GM19463 (cell line): ENCODE data around the gene APLN.

Experiments used
- ATAC-seq: cut with Tn5 transposase; IDR thresholded peaks from one replicate; pipeline ENCODE4 v1.9.1; 2021; ENCODE audit warnings: mild to moderate bottlenecking, moderate library complexity; ENCODE audit not compliant: unreplicated experiment

The APLN gene

DNA sequence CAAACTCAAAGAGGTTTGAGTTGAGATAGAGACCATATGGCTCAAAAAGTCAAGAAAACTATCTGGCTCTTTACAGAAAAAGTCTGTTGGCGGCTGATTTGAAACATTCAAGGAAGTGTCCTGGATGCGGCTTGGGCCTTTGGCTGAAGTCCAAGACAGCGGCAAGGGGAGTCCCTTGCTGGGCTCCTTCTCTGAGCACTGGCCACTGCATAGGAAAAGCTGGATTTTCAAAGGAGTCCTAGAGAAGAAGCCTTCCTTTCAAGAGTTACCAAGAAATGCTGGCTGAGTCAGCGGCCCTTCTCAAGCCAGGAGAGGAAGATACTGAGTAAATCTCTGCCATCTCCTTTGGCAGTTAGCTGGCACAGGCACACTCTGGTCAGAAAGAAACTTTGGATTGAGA lies 12.1 kb downstream of the APLN start:
- no peak for ATAC-seq

DNA sequence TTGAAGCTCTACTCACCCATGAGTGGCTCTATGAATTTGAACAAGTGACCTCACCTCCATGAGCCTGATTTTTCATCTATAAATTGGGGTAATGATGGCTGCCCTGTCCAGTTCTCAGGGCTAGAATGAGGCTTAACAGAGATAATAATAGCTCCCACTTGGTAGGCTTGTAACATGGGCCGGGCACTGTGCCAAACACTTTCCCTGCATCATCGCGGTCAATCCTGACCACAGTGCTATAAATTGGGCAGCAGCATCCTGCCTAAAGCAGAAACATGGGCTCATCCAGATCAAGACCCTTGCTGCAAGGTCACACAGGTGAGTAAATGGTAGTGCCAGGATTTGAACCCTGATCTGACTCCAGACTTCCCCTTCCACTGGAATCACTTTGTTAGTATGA lies 12.8 kb downstream of the APLN start:
- no peak for ATAC-seq

DNA sequence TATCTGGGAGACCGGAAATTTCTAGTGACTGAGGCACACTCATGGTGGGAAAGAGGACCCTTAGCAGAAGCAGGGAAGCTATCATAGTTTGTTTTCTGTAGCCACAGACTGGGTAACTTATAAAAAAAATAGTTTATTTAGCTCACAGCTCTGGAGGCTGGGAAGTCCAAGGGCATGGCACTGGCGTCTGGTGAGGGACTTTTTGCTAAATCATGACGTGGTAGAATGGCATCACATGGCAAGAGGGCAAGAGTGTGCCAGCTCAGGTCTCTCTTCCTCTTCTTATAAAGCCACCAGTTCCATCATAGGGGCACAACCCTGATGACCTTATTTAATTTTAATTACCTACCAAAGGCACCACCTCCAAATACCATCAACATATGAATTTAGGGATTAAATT lies 13.3 kb downstream of the APLN start:
- ATAC-seq = no peak

DNA sequence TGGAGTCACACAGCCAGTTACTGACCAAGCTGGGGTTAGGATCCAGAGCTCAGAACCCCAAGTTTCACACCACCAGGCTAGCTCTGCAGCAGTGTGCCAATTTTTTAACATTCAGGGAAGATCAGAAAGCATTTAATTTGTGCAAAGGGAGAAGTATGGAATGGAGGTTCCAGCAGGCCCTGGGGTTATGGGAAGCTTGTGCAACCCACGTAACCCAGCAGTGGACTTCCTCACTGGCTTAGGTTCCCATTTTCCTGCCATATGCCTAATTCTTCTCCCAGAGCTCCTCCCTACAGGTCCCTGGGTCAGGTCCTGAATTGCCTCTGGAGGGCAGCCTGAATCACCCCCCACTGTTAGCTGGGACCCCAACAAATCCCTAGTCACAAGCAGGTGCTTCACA lies 14.0 kb downstream of the APLN start:
- ATAC-seq = no peak

DNA sequence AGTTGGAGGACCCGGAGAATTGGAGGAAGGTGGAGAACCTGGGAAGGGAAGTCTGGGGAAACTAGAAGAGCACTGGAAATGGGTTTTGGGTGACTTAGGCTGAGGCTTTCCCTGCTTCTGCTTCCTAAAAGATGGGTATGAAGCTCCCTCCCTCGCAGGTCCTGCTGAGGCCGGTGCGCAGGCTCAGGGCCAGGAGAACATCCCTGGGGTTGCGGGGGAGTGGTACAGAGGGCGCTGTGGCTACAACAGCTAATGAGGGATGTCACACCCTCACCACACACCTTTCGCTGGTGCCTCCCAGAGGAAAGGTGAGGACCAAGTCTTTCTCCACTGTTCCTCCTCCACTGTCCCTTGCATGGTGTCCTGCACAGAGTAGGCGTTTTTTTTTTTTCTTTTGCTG lies 15.8 kb downstream of the APLN start:
- ATAC-seq = no peak

DNA sequence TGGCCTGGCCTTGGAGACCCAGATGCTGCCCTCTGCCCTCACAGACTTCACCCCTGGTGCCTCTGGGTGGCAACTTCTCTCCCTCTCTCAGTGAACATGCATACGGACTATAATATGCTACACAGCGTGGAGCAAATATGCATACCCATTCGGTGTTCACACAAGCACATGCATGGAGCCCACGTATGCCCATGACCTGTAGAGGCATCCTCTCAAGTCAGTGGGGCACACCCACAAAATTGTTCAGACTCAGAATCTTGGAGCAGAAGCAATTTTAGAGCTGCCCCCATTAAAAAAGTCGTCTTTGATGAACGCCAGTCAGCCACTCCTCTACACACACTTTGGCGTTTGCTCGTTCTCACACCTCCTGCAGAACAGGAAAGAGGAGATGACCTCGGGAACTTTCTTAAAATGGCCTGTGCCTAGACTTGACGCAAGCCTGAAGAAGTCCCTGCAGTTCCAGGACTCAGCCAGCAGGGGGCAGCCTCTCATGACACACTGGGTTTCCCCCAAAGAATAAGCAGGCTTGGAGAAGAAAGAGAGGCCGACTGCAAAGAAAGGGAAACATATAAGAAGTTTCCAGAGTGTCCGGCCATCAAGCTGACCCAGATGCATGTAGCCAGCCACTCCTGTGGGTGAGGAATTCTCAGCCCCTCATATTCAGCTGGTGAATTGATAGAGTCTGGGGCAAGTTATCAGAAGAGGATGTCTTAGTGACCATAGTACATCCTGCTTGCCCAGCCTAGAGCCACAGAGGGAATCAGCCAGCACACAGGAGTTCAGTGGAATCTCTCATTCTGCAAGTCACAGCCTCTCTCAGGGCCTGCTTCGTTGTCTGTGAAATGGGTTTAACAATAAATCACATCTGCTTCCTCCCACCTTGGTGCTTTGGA lies 17.3 kb downstream of the APLN start:
- peak; percentile 88 for ATAC-seq

DNA sequence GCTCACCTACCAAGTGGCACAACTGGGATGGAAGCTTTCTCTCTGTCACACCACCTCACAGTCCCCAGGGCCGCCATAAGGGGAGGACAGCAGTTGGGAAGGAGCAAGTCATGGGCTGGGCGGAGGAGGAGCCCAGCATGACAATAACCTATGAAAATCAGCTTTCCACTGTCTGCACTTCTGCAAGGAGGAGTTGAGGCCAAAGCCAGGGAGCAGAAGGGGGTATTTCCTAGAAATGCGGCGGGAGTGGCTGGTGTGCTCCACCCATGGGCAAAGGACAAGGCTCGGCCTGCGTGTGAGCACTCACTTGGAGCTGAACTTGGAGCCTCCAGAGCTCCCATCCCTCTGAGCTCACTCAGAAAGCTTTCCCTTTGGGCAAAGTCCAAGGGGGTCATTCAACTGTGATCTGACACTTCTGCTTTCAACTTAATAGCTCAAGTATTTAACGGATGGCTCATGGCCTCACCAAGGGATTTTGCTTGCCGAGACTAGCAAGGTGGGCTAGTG lies 18.5 kb downstream of the APLN start:
- no peak for ATAC-seq

DNA sequence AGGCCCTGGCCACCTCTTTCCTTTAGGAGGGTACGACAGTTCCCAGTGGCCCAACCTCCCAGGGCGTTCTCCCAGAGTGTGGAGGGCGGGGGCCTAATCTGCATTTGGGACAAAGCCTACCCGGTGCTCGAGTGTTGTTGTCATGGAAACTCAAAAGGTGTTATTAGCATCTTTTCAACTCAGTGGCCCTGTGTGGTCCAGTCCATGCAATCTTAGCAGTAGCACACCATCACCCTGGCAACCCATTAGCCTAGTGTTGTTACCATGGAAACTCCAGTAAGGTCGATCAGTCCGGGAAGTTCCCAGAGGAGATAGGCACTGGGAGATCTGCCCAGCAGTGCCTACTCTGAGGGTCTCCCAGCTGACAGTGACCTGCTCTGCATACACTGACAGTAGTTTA lies 20.2 kb downstream of the APLN start:
- ATAC-seq = no peak

DNA sequence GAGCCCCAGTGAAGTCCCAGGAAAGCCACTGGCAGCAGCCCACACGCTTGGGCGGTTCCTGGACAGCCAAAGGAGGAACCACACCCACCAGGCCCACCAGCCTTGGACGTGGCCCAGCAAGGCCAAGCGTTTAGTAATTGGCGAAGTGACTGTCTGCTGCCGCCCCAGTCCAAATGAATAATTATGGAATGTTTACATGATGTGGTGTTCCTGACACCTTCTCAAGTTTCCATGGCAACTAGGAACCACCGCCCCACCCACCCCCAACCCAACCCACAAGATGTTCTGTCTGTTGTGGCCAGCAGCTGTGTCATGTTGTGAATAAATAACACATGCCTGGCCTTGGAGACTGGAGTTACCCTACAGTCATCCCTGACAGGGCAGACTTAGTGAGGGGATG lies 22.3 kb downstream of the APLN start:
- ATAC-seq = no peak

DNA sequence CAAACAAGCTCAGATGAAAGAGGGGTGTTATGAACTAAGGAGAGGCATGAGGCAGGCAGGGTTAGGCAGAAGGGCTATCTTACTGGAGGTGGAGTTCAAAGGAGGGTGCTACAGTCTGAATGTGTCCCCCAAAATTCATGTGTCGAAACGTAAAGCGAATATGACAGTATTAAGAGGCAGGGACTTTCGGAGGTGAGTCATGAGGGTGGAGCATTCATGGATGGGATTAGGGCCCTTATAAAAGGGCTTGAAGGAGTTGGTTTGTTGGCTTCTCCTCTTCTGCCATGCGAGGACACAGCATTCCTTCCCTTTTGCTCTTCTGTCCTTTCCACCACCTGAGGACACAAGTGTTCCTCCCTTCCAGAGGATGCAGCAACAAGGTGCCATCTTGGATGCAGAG lies 22.9 kb downstream of the APLN start:
- ATAC-seq = no peak

DNA sequence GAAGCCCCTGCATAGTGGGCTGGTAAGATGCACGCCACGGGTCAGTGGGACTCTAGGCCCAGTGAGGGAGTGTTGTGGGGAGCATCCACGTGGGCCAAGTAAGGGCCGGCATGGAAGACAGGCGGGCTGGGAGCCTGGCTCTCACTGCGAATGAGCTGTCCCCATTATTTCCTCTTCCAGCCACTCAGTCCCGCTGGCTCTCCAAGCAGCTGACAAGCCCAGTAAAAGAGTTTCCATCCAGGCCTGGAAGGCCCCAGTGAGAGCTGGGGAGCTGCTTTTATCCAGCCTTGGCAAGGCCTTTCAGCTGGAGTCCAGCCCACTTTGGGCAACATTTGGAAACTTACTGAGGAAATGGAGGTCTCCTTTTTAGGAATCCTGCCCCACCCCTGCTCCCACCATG lies 24.9 kb downstream of the APLN start:
- no peak for ATAC-seq

DNA sequence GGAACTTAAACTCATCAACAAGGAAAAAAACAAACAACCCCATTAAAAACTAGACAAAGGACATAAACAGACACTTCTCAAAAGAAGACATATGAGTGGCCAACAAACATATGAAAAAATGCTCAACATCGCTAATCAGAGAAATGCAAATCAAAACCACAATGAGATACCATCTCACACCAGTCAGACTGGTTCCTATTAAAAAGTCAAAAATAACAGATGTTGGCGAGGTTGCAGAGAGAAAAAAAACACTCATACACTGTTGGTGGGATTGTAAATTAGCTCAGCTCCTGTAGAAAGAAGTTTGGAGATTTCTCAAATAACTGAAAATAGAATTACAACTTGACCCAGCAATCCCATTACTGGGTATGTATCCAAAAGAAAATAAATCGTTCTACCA lies 28.7 kb downstream of the APLN start:
- ATAC-seq = no peak

DNA sequence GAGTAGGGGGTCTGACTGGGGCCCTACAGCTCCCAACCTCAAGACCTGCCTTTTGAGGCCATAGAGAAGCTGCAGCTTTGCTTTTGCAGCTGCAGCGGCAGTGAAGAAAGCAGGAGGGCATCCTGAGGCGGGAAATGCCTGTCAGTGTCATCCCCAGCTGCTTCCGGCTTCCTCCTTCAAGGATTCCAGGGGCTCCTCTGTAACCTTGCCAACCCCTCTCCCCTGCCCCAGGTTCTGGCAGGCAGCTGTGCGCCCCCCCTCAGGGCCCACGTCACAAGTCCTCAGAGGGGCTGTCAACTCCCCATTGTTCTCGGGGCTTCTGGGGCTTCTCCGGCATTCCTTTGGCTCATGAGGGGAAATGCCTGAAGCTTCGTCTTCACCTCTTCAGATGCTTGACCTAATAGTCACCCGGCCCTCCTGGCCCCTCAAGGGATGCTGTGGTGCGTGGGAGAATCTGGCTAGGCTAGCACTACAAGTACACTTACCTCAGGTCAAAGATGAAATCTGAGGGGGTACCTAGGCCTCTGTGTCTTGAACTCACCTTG lies 31.9 kb downstream of the APLN start:
- no peak for ATAC-seq

DNA sequence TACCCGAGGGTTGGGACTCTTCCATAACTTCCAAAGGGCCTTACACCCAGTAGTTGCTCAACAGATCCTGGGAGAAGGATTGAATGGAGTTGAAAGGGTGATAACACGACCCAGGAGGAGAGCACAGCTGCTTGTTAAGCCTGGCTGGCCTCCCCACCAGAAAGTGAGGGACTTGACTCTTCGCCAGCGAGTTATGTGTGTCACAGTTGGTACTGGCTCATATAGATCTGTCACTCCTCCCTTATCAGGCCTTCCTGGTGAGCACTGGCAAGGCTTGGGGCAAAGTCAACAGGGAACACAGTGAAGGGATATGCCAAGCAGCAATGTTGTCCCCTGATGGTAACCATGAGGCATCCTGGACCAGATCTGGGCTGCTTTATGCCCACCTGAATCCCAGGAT lies 35.8 kb downstream of the APLN start:
- ATAC-seq = no peak

DNA sequence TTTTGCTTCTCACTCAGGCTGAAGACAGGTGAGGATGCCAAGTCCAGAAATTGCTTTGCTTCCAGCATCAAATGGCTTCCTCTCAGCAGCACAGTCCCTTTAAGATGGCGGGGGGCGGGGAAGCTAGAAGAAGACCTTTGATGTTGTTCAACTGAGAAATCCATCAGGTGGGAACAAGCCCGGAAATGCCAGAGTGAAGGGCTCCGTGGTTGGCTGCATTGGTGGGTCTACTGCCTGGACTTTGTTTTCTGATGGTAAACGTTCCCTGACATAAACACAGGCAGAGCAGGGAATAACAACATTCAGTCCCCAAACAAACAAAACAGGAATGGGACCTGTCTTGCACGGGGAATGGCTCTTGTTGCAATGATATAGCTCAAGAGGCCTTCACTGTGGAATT lies 37.3 kb downstream of the APLN start:
- no peak for ATAC-seq

DNA sequence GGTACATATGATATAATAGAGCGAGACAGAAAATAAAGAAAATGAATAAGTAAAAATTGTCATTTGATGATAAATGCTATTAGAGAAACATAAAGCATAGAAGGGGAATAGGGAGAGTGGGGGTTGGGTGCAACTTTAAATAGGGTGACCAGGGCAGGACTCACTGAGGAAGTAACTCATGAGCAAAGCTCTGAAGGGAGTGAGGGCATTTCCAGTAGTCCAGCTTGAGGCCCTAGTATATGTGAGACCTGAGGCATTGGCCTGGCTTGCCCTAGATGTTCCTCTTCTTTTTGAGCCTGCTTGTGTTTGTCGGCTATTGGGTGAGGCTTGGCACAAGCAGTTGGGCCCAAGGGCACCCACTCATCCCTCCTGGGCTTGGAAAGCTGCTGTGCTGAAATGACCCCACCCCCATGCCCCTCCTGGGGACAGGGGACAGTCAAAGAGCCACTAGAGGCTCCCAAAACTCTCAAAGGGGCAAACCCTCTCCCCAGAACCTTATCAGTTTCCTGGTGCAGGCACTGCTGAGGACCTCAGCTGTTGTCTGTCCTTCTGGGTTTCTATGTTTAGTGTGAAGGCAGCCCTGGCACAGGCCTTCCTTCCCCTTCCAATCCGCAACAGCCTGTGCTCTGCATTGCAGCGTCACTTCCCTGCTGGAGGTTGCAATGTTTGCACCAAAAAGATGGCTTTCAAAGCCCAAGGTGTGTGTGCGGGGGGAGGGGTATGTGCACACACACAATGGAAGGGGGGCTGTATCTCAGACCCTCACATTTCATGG lies 40.1 kb downstream of the APLN start:
- no peak for ATAC-seq

DNA sequence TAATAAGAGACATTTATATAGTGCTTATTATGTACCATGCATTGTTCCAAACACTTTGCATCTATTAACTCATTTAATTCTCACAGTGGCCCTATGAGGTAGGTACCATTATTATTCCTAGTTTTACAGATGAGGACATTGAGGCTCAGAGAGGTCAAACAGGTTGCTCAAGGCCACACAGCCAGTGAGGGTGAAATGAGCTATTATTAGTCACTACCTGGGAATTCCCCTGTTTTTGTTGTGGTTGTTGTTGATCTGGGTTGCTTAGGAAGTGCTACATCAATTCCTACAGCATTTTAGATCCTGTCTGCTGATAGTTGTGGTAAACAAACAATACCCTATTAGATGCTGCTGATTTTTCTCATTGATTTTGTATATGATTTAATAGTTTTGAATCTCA lies 41.2 kb downstream of the APLN start:
- ATAC-seq = no peak

DNA sequence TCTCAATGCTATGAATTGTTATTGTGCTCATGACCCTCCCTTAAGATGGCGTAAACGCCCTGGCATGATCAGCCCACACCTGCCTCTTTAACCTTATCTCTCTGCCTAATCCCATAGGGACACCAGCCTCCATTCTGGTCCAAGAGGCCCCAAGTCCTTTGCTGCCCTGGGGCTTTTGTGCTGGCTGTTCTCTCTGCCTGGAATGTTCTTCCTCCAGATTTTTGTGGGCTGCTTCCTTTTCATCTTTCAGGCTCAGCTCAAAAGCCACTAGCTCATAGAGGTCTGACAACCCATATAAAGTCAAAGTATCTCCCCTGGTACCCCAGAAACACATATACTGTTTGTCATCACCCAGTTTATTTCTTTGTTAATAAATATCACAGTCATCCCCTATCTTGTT lies 42.4 kb downstream of the APLN start:
- no peak for ATAC-seq

DNA sequence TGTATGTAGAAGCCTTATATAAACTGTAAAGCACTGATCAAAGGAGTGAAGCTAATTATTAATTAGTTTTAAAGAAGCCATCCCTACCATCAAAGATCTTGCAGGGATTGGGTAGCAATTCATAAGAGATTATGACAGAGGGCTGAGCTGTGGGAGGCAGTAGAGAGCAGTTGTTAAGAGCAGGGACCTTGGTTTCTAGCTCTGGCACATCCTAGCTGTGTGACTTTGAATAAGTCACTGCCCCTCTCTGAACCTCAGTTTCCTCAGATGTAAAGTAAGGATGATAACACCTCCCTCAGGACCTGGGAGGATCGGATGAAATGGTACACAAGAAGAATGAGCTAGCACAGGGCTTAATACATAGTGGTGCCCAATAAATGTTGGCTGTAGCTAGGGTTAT lies 45.4 kb downstream of the APLN start:
- ATAC-seq = no peak

DNA sequence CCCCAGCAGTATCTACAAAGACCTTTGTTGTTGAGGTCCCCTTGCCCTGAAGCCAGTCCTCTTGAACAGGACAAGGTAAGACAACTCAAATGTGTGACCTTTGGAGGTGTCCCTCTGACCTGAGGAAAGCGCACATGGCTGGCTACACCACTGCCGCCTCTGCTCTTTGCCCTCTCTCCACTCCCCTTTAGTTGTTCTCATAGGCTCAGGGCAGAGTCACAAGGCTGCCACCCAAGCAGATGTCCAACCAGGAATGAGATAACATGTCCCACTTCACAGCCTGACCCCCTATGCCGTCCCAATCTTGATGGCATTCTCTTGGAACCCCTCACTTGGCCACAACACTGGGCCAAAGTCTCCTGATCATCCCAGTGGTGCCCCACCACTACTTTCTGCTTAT lies 46.3 kb downstream of the APLN start:
- ATAC-seq = no peak

DNA sequence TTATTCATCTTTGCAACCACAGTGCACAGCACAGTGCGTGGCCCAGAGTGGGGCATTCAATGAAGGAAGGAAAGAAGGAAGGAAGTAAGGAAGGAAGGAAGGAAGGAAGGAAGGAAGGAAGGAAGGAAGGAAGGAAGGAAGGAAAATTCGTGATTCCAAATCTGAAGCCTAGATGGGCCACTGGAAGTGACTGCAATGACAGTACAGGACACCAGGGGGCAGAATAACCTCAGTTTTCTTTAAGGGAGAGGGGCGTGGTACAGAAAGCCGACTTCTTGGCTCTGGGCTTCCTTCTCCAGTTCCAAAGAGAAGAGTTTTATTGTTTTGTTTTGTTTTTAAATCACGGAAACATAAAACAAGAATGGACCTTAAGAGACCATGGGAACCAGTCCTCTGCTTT lies 47.8 kb downstream of the APLN start:
- ATAC-seq = peak; percentile 42

DNA sequence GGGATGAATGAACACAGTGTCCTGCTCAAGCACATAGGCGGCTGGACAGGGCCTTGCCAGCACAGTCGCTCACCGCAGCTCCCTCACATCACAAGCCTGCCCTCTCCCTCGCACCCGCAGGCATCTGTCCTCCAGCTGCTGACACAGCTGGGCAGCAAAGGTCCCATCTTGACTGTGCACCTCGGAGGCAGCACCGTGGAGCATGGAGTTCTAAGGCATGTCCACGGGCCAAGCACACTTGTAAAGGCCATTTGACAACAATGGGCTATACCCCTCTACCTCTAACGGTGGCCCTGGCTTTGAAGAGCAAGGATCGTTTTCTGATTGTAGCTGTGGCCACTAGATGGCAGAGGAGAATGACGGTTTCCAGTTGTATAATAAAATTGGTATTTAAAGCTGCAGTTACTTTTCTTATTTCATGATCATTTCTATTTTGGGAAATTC lies 53.8 kb downstream of the APLN start:
- ATAC-seq = no peak
